ENCODE data around the gene AKR1A1. TPM values are rescaled to one million over a fixed set of nuclear protein-coding genes. Genes with fewer than 3 reads are reported as not detected.

AKR1A1 gene
- total and polyA plus RNA-seq, 2 of the 8 experiments (the other 6 are each of a cell fraction or from before 2014, with no cell fraction given), result 344 to 435 TPM

DNA sequence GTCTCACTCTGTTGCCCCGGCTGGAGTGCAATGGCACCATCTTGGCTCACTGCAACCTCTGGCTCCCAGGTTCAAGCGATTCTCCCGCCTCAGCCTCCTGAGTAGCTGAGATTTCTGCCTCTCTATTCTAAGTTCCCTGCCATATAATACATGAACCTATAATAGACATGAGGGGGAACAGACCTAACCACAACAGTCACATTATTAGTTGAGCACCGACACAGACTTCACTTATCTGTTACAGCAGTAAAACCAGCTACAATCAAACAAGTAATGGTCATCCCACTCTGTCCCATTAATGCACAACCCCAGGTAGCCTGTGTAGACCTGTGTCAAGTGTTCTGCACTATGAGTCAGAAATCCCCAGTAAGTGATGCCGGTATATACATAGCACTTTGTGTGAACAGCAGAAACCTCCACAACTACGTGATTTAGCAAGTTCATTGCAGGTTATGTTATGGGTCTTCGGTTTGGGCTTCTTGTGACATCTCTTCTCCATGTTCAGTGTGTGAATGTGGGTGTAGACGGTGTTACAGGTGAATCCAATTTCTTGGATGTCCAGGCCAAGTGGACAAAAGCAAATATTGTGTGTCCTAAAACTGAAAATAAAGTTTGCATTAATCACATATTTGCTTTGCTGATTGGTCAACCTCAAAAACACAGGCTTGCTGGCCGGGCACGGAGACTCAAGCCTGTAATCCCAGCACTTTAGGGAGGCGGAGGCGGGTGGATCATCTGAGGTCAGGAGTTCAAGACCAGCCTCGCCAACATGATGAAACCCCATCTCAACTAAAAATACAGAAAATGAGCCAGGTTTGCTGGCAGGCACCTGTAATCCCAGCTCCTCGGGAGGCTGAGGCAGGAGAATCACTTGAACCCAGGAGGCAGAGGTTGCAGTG is 46.9 kb upstream of the AKR1A1 start:
- H3K36me3 ChIP-seq (ENCODE audit: control insufficient read depth in 2 of 4, insufficient read depth in 4 of 4, low read length in 3 of 4), result peaks cover 0 to 4% (median 0%) of the 10 kb centered on the region in 4 experiments; a peak in 4 of 8 replicates
- H2BK5ac ChIP-seq (ENCODE audit: low read depth, low read length), result no peak overlapping the region
- FAIRE-seq (no peak), DNase-seq (ENCODE audit: low read depth in 1 of 2, low spot score in 2 of 2) (no peak)
- no peak overlapping the region for H2BK15ac ChIP-seq (ENCODE audit: low read length)
- no peak for TF ChIP-seq EP300 (IDR thresholded peaks at IDR 0.05; ENCODE audit: borderline replicate concordance in 1 of 2, low read depth in 2 of 2, low read length in 2 of 2)
- no peak for TF ChIP-seq BCL11A (IDR thresholded peaks at IDR 0.05; ENCODE audit: low read depth in 2 of 2, low read length in 2 of 2)
- TF ChIP-seq RXRA (IDR thresholded peaks at IDR 0.05; ENCODE audit: insufficient read depth, low read depth, low read length), result no peak
- no peak for TF ChIP-seq POU5F1 (IDR thresholded peaks at IDR 0.05; ENCODE audit: low read depth, low read length)
- TF ChIP-seq SUZ12 (IDR thresholded peaks at IDR 0.05; ENCODE audit: low read length), result no peak
- no peak for TF ChIP-seq CTCF (IDR thresholded peaks at IDR 0.05; ENCODE audit: control extremely low read depth in 1 of 3, insufficient read depth in 1 of 3, low read depth in 1 of 3, low read length in 3 of 3)
- no peak overlapping the region for H2AK5ac ChIP-seq (ENCODE audit: low read depth, low read length)
- H3K79me2 ChIP-seq (ENCODE audit: control insufficient read depth in 1 of 2, insufficient read depth in 2 of 2, low read length in 2 of 2), result peaks cover 0 to 13% of the 10 kb centered on the region in 2 experiments; a peak in 2 of 4 replicates
- no peak overlapping the region for H3K4me3 ChIP-seq (ENCODE audit: extremely low read depth in 1 of 4, insufficient read depth in 2 of 4, low read depth in 3 of 4, low read length in 4 of 4)
- H4K91ac ChIP-seq (replicated peaks; ENCODE audit: insufficient read length, low read length), result no peak overlapping the region
- no peak overlapping the region for H3K18ac ChIP-seq (ENCODE audit: extremely low read depth, low read length)
- H3K4ac ChIP-seq (replicated peaks; ENCODE audit: insufficient read length, low read depth, low read length), result no peak overlapping the region
- no peaks in the 10 kb centered on the region for H3K79me1 ChIP-seq (ENCODE audit: low read depth, low read length)
- H3K4me1 ChIP-seq (replicated peaks in 1 of 4; ENCODE audit: control insufficient read depth in 3 of 4, insufficient read depth in 4 of 4, low read length in 3 of 4), result peaks cover 0 to 10% (median 3%) of the 10 kb centered on the region in 4 experiments; a peak in 6 of 7 replicates
- CTCF ChIA-PET (ENCODE audit: partially characterized antibody), result interaction anchor here (1.2 kb wide), 1 partner anchor 9 kb away, joined by 5 read pairs; no protein-coding TSS in a partner anchor
- H4K5ac ChIP-seq (ENCODE audit: insufficient read length, low read depth, low read length), result no peak overlapping the region
- H3K23me2 ChIP-seq (ENCODE audit: low read depth, low read length), result peaks cover 4% of the 10 kb centered on the region
- POLR2A ChIA-PET (ENCODE audit: partially characterized antibody), result interaction anchor here (1.1 to 16.2 kb wide), 6 partner anchors 8 to 163 kb away, joined by 4 to 429 read pairs (median 5); partner anchors contain the start of genes AKR1A1 and PRDX1
- no peak overlapping the region for H2BK12ac ChIP-seq (ENCODE audit: low read depth, low read length)
- no peak overlapping the region for H2BK20ac ChIP-seq (ENCODE audit: low read length)
- 95% methylated on average over 13 of the region's 14 CpGs; no CpG with 5 or more reads in 1 of the 2 experiments for WGBS, 2 experiments (ENCODE audit: extremely low coverage in 1 of 2, insufficient coverage in 1 of 2, insufficient read length in 1 of 2, insufficient replicate concordance in 2 of 2, low coverage in 1 of 2, low lambda C conversion rate in 2 of 2, missing lambda C conversion rate in 1 of 2)
- no peak overlapping the region for H3K23ac ChIP-seq (ENCODE audit: insufficient read length)
- H3K14ac ChIP-seq (ENCODE audit: insufficient read length), result no peak overlapping the region
- H4K20me1 ChIP-seq (replicated peaks in 1 of 2; ENCODE audit: control insufficient read depth in 1 of 2, insufficient read depth in 2 of 2, low read length in 2 of 2), result peaks cover 0 to 6% of the 10 kb centered on the region in 2 experiments
- no peaks in the 10 kb centered on the region for H3K27me3 ChIP-seq (replicated peaks in 1 of 4; ENCODE audit: control insufficient read depth in 3 of 4, extremely low read depth in 1 of 4, insufficient read depth in 3 of 4, low read length in 3 of 4)
- H3K9ac ChIP-seq (replicated peaks in 1 of 4; ENCODE audit: extremely low read depth in 1 of 4, low read depth in 3 of 4, low read length in 3 of 4), result no peak overlapping the region
- no peak overlapping the region for H2AFZ ChIP-seq (ENCODE audit: low read length)
- no peak overlapping the region for H3K27ac ChIP-seq (ENCODE audit: low read depth, low read length)
- H3K4me2 ChIP-seq (ENCODE audit: insufficient read depth in 1 of 2, low read depth in 2 of 2, low read length in 2 of 2), result no peak overlapping the region
- no peak overlapping the region for H2BK120ac ChIP-seq (replicated peaks; ENCODE audit: low read depth, low read length)
- no peaks in the 10 kb centered on the region for H3K9me3 ChIP-seq (ENCODE audit: insufficient read depth in 2 of 2, low read depth in 1 of 2, low read length in 1 of 2)
- no peak overlapping the region for H4K8ac ChIP-seq (ENCODE audit: extremely low read depth, insufficient read depth, low read length)
- H3K56ac ChIP-seq (replicated peaks; ENCODE audit: insufficient read length, low read depth, low read length), result no peak overlapping the region
